CD4-positive, alpha-beta T cell (primary cell): Measurements from ENCODE around the gene DDX55. TPM values are rescaled to one million over a fixed set of nuclear protein-coding genes. Genes with fewer than 3 reads are reported as not detected.

ENCODE experiments used
- ATAC-seq: fragments of 200-7000 bp; cut with Tn5 transposase; one replicate; pipeline ENCODE4 v1.10.0; 2022; ENCODE audit warnings: mild to moderate bottlenecking; ENCODE audit not compliant: poor library complexity
- CTCF ChIA-PET: fragments of 350-600 bp; sonication (Branson Sonifier 250); formaldehyde crosslinking; loops from one replicate; lab custom pipeline; 2021; ENCODE audit warnings: antibody characterized with exemption, inconsistent platforms; lab: Charles Lee
- POLR2A ChIA-PET: fragments of 350-600 bp; sonication (Branson Sonifier 250); formaldehyde crosslinking; loops from one replicate; lab custom pipeline; 2021; ENCODE audit warnings: antibody characterized with exemption, inconsistent platforms; lab: Charles Lee
- DNase-seq, 14 experiments: peaks; one replicate each; pipeline ENCODE4 v3.0.0-alpha.2; 2013 to 2020; ENCODE audit warnings: mixed read lengths in 2 of 14
- H3K27ac ChIP-seq, 2 donors: one replicate each; pipeline versions ENCODE4 v1.5.1 to v1.7.0; 2013; ENCODE audit warnings: low read length in 2 of 2, low read depth in 1 of 2, mild to moderate bottlenecking in 1 of 2
- H3K27me3 ChIP-seq, 2 experiments: 1 replicate in 1 of 2; 2 replicates in 1 of 2; pipeline versions ENCODE4 v1.6.1 to v1.7.0; 2013; ENCODE audit warnings: low read length in 2 of 2, control low read depth in 1 of 2, mild to moderate bottlenecking in 1 of 2, moderate library complexity in 1 of 2; ENCODE audit not compliant: insufficient read depth in 2 of 2, control insufficient read depth in 1 of 2
- H3K36me3 ChIP-seq: one replicate; pipeline ENCODE4 v1.6.1; 2013; ENCODE audit warnings: low read length, control low read depth; ENCODE audit not compliant: insufficient read depth
- H3K4me1 ChIP-seq: one replicate; pipeline ENCODE4 v1.6.1; 2013; ENCODE audit warnings: low read length, control low read depth; ENCODE audit not compliant: insufficient read depth
- H3K4me3 ChIP-seq: one replicate; pipeline ENCODE4 v1.5.1; 2013; ENCODE audit warnings: mild to moderate bottlenecking, low read length, moderate library complexity
- H3K9me3 ChIP-seq, 2 experiments: 1 replicate in 1 of 2; 2 replicates in 1 of 2; pipeline versions ENCODE4 v1.6.1 to v1.7.0; 2013; ENCODE audit warnings: low read length in 2 of 2, mild to moderate bottlenecking in 2 of 2, control low read depth in 1 of 2, moderate library complexity in 1 of 2; ENCODE audit not compliant: control insufficient read depth in 1 of 2, insufficient read depth in 1 of 2
- H3K27ac Mint-ChIP-seq: one replicate; pipeline ENCODE4 v1.8.0; 2020; ENCODE audit warnings: mixed read lengths
- H3K27me3 Mint-ChIP-seq: one replicate; pipeline ENCODE4 v1.8.0; 2021; ENCODE audit warnings: mixed read lengths
- H3K36me3 Mint-ChIP-seq: one replicate; pipeline ENCODE4 v1.8.0; 2021; ENCODE audit warnings: low read depth, mixed read lengths
- H3K4me1 Mint-ChIP-seq: one replicate; pipeline ENCODE4 v1.8.0; 2021; ENCODE audit warnings: low read depth, mixed read lengths
- H3K4me3 Mint-ChIP-seq: one replicate; pipeline ENCODE4 v1.8.0; 2020; ENCODE audit warnings: mild to moderate bottlenecking, mixed read lengths
- H3K9me3 Mint-ChIP-seq: one replicate; pipeline ENCODE4 v1.8.0; 2020; ENCODE audit warnings: mixed read lengths
- intact Hi-C, 2 experiments: fragments of 100-400 bp; cut with DNase I in 1 of 2; cut with micrococcal nuclease in 1 of 2; formaldehyde crosslinking; loops; one replicate each; pipeline versions ENCODE4 v1.15.1 to v1.9.0; 2023 to 2025; cut with DNase I, micrococcal nuclease
- total RNA-seq, 174 experiments: library from RNA in 2 of 174; stranded (reverse) in 2 of 174; gene quantifications; one replicate each; pipeline ENCODE4 v1.2.3 and lab custom pipeline; 2021 to 2026
- TF ChIP-seq, protein P1 (sequence below): fragments of 200-600 bp; IDR thresholded peaks from one replicate; pipeline ENCODE4 v1.8.0; 2022; ENCODE audit warnings: antibody characterized with exemption, mild to moderate bottlenecking

DDX55 gene
- total RNA-seq, 2 experiments from 2014 or later: 33.3 to 37.1 TPM

DNA sequence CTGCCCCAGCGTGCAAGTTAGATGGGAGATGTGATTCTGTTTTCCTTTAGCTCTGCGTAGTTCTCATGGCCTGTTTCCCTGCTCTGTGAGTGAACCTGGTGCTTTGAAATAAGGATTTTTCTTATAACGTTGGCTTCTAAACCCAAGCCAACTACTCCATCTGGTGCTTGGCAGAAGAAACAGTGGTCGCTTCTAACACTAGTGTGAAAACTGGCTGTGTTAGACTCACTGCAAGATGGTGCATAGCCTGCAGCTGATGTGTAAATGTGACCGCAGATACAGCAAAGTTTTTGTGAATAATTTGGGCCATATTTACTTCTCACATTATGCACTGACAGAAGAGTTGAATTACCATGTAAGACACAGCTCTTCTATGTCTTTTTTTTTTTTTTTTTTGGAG, 44.0 kb downstream of the DDX55 start:
- Histone ChIP-seq H3K4me1 (no peaks in the 10 kb centered on the region), H3K4me3 (no peak overlapping the region), H3K27ac (no peak overlapping the region), H3K9me3 (no peaks in the 10 kb centered on the region), H3K27me3 (no peaks in the 10 kb centered on the region), H3K36me3 (peaks cover 47% of the 10 kb centered on the region)
- Mint-ChIP-seq H3K4me1 (no peaks in the 10 kb centered on the region), H3K27me3 (no peaks in the 10 kb centered on the region), H3K9me3 (no peaks in the 10 kb centered on the region), H3K4me3 (no peak overlapping the region), H3K36me3 (peaks cover 66% of the 10 kb centered on the region), H3K27ac (no peak overlapping the region)
- intact Hi-C loops: no loop called here
- ChIA-PET POLR2A (no interaction called here), CTCF (no interaction called here)
- DNase-seq (no peak), ATAC-seq (no peak)
- TF ChIP-seq, protein P1, sequence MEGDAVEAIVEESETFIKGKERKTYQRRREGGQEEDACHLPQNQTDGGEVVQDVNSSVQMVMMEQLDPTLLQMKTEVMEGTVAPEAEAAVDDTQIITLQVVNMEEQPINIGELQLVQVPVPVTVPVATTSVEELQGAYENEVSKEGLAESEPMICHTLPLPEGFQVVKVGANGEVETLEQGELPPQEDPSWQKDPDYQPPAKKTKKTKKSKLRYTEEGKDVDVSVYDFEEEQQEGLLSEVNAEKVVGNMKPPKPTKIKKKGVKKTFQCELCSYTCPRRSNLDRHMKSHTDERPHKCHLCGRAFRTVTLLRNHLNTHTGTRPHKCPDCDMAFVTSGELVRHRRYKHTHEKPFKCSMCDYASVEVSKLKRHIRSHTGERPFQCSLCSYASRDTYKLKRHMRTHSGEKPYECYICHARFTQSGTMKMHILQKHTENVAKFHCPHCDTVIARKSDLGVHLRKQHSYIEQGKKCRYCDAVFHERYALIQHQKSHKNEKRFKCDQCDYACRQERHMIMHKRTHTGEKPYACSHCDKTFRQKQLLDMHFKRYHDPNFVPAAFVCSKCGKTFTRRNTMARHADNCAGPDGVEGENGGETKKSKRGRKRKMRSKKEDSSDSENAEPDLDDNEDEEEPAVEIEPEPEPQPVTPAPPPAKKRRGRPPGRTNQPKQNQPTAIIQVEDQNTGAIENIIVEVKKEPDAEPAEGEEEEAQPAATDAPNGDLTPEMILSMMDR: no peak

DNA sequence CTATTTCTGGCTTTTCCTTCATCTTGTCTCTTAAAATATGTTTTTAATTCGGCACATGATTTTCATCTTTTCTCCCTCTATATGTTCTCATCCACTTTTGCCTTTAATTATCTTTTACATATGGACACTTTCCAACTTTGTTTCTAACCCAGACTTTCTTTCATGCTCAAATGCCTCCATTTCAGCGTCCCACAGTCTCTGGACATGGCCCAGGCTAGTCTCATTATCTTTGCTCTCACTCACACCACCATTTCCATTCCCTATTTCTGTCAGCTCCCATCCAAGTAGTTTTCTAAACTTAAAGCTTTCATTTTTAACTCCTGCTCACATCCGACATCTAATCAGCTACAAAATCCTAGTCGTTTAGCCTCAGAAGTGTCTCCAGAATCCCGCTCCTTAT, 46.5 kb downstream of the DDX55 start:
- intact Hi-C loops: no loop called here
- no peak overlapping the region for H3K27ac Mint-ChIP-seq
- H3K4me3 Mint-ChIP-seq: no peak overlapping the region
- H3K36me3 ChIP-seq: peaks cover 54% of the 10 kb centered on the region
- H3K27me3 Mint-ChIP-seq: no peaks in the 10 kb centered on the region
- ATAC-seq: no peak
- no peaks in the 10 kb centered on the region for H3K9me3 Mint-ChIP-seq
- POLR2A ChIA-PET: no interaction called here
- no peaks in the 10 kb centered on the region for H3K4me1 Mint-ChIP-seq
- H3K4me1 ChIP-seq: no peaks in the 10 kb centered on the region
- no peak overlapping the region for H3K27ac ChIP-seq
- H3K27me3 ChIP-seq: no peaks in the 10 kb centered on the region
- H3K36me3 Mint-ChIP-seq: peaks cover 75% of the 10 kb centered on the region
- CTCF ChIA-PET: no interaction called here
- TF ChIP-seq, protein P1: no peak
- H3K4me3 ChIP-seq: no peak overlapping the region
- no peak for DNase-seq
- no peaks in the 10 kb centered on the region for H3K9me3 ChIP-seq

DNA sequence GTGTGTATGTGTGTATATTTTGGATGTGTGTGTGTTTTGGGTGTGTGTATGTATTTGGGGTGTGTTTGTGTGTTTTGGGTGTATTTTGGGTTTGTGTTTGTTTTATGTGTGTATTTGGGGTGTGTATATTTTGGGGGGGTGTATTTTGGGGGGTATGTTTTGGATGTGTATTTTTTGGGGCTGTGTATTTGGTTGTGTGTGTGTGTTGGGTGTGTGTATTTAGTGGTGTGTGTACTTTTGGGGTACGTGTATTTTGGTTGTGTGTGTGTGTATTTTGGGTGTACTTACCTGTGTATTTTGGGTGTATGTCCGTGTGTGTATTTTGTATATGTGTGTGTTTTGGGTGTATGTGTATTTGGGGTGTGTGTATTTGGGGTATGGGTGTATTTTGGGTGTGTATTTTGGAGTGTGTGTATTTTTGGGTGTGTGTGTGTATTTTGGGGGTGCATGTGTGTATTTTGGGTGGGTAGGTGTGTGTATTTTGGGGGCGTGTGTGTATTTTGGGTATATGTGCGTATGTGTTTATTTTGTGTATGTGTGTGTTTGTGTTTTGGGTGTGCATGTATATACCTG, 52.3 kb downstream of the DDX55 start:
- no peaks in the 10 kb centered on the region for H3K27me3 ChIP-seq
- Mint-ChIP-seq H3K4me3 (no peak overlapping the region), H3K4me1 (no peaks in the 10 kb centered on the region), H3K36me3 (peaks cover 81% of the 10 kb centered on the region), H3K27me3 (no peaks in the 10 kb centered on the region), H3K9me3 (no peaks in the 10 kb centered on the region), H3K27ac (no peak overlapping the region)
- TF ChIP-seq, protein P1: no peak
- no peaks in the 10 kb centered on the region for H3K4me1 ChIP-seq
- peaks cover 54% of the 10 kb centered on the region for H3K36me3 ChIP-seq
- H3K4me3 ChIP-seq: no peak overlapping the region
- ATAC-seq (no peak), DNase-seq (no peak)
- POLR2A ChIA-PET: no interaction called here
- H3K9me3 ChIP-seq: no peaks in the 10 kb centered on the region
- CTCF ChIA-PET: no interaction called here
- intact Hi-C loops: no loop called here
- no peak overlapping the region for H3K27ac ChIP-seq
